Stimulated activated CD8-positive, alpha-beta memory T cell treated with anti-CD3 and anti-CD28 coated beads, Interleukin-15, amount 100 ng/mL, for 48 hours (primary cell): Measurements from ENCODE around the gene ENAH.
"Not testable (repeated sequence)": the region's sequence is repeated elsewhere in the genome, so short reads cannot be mapped to it uniquely, and the experiment has no call there.

Experiments
- DNase-seq, 2 donors: peaks; one replicate each; pipeline ENCODE4 v3.0.0-alpha.2; 2020; ENCODE audit warnings: low read depth in 2 of 2

ENAH gene

DNA sequence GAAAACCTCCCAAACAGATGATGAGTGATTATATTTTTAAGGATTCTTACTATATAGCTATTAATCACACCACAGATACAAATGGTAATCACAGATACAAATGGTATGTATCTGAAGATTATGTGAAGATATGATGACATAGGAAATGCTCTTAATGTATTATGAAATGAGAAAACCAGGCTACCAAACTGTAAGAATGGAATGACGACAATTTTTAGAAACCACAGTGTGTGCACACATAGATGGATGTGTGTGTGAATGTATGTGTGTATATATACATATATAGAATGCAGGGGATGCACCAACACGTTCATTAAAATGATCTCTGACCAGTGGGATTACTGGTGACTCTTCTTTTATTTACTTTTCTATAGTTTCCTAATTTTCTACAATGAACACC lies 21.5 kb upstream of the ENAH start:
- DNase-seq: no peak

DNA sequence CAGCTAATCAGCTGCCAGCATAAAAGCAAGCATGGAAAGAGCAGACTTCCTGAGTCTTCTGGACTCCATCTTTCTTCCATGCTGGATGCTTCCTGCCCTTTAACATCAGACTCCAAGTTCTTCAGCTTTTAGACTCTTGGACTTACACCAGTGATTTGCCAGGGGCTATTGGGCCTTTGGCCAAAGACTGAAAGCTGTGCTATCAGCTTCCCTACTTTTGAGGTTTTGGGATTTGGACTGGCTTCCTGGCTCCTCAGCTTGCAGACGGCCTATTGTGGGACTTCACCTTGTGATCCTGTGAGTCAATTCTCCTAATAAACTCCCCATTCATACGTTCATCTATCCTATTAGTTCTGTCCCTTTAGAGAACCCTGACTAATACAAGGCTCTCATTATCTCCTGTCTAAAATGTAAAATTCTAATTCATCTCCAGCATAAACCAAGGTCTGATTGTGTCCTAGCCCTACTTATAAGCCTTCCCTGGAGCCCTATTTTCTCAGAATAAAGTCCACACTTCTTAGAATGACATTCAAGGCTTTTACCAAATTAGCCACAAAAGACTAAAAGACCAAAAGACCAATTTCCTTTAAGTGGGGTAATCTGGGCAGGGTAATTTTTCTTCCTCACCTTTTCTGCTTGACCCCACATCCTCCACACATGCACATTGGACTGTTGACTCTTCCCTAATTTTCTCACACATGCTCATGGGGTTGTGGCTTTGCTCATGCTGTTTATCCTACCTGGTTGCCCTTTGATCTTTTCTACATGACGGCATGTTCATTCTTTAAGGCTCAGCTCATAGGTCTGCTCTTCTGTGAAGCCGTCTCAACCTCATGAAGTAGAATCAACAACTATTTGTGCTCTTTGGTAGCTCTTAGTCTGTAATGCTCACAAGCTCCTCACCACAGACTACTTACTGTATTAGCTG lies 18.1 kb upstream of the ENAH start:
- no peak for DNase-seq

DNA sequence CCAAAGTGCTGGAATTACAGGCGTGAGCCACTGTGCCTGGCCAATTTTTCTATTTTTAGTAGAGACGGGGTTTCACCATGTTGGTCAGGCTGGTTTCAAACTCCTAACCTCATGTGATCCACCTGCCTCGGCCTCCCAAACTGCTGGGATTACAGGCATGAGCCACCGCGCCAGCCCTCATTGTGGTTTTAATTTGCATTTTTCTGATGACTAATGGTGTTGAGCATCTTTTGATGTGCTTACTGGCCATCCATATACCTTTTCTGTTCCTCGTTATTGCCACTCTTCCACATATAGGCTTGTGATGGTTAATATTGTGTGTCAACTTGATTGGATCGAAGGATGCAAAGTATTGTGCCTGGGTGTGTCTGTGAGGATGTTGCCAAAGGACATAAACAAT lies 17.4 kb upstream of the ENAH start:
- DNase-seq: no peak

DNA sequence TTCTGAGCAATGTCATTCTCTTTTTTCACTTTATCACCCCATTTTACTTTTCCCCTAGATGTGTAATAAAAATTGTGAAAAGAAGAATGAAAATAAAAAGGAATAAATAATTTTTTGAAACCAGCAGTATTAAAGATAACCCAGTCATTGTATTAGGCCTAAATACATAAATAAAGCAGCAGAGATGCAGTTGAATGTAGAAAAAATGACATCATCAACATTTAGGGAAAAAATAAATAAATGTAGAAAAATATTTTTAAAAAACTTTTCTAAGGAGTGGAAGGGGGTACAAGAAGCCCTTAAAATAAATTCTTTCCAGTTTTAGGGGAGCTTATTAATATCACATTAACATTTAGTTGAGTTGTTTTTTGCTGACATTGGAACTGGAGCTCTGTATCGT lies 15.3 kb upstream of the ENAH start:
- no peak for DNase-seq

DNA sequence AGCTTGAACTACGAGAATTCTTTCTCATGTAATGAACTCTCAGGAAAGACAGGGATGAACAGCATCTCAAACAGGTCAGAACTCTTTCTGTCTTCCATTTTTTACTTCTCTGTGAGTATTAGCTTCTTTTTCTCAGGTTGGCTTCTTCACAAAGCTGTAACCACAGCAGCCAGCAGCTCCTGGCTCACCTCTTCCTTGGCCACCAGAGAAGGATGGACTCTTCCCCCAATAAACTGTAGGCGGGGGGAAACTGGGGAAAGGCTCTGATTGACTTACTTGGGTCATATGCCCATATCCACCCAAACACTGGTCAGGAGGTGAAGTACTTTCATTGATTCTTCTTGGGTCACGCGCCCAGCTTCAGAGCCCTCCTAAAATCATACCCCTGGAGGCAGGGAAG lies 14.4 kb upstream of the ENAH start:
- no peak for DNase-seq

DNA sequence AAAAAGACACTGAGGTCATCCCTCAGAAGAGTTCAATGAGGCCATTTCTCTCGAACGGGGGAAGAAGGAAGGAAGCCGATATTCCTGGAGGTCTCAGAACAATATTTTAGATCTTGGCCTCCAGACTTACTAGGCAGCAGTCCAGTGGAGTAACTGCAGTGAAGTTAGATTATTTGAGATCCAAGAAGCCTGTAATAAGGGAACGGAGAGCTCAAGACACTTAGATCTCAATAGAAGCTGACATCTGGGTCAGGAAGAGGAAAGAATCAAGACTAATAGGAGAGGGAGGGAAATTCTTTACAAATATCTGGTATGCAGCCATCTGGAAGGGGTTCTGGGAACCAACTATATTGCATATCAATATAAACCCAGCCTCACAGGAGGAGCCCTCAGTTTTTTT lies 13.6 kb upstream of the ENAH start:
- no peak for DNase-seq

DNA sequence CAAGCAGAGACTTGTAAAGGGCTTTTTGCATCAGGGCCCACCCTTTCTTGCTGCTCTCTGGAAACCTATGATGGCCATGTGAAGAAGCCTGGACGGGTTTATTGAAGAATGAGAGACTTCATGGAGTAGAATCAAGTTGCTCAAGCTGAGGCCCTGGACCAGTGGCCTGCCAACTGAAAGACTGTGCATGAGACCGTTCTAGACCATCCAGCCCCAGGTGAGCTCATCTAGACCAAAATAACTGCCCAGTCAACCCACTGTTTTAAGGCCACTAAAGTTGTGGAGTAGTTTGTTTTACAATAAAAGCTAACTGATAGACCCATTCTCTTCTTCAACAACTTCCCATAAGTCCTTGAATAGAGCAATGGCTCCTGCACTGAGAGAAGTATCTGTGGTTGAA lies 11.8 kb upstream of the ENAH start:
- no peak for DNase-seq

DNA sequence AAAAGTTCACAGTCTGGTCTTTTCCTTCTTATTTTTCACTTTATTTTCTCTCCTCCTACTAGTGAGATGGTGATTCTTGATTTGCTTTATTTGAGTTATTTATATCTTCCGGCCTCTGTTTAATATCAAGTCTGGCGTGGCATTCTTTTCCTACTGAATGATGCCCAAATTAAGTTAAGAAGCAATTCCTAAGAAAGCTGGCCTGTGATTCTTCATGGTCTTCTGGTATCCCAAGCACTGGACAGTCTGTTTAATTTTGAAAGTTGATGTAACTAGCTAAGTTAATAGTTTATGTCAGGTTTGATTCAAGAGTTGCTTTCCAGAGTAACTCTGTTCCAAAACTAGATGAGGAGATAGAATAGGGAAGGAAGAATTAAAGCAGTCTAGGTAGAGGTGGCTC lies 9.2 kb upstream of the ENAH start:
- DNase-seq: no peak

DNA sequence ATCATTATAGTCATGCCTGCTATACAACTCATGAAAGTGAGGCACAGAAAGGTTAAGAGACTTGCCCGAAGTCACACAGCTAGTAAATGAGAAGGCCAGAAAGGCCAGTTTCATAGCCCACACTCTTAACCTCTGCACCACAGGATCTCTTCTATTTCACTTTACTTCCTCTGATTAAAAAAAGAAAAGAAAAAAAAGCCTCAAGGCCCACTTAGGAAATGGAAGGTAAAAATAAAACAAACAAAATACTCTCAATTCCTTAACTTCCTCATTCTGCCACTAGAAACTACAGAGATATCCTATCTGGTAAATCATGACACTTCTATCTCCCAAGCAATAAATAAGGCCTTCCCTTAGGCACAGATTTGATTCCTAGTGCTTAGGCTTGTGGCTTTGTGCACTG lies 7.6 kb upstream of the ENAH start:
- DNase-seq: no peak

DNA sequence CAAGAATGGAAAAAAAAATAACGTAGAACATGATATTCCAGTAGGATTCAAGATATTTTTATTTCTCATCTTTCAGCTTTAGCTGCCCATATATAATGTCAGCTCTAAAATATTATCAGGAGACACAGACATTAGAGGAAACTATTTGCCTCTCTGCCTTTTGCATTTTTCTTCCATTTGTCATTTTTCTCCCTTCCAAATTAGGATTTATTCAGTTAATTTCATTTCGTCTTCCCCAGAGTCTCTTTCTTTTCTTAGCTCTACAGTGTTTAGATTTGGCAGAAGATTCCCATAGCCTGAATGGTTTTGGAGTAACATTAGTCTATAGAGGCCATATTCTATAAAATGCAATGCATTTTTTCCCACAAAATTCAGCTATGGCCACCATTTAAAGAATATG lies 5.1 kb upstream of the ENAH start:
- DNase-seq: no peak

DNA sequence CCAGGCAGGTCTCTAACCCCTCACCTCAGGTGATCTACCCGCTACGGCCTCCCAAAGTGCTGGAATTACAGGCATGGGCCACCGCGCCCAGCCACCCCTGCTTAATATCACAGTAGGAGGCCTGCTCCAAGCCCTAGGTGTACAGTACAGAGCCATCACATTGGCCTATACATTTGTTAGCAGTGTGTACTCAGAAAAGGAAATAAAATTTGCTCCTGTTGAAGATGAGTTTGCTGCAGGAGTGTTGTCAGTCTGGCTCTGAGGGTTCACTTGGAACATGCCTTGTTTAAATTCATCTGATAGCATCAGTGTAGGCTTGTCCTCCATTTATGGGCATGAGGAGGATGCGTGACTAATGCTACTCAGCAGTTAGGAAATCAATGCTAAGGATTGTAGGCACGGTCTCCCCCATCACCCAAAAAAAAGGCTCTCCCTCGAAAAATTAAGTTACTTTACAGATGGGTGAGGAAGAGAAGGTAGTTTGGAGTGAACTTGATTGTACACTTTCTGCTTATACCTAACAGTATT lies 4.6 kb upstream of the ENAH start:
- DNase-seq: no peak

DNA sequence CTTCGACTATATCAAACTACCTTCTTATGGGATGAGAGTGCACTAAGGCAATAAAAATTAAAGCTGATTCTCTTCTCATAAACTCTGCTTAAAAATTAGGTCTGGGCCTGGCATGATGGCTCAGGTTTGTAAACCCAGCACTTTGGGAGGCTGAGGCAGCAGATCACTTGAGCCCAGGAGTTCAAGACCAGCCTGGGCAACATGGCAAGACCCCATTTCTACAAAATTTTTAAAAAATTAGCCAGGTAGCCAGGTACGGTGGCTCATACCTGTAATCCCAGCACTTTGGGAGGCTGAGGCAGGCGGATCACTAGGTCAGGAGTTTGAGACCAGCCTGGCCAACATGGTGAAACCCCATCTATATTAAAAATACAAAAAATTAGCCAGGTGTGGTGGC lies 3.3 kb upstream of the ENAH start:
- DNase-seq: not testable (repeated sequence)

DNA sequence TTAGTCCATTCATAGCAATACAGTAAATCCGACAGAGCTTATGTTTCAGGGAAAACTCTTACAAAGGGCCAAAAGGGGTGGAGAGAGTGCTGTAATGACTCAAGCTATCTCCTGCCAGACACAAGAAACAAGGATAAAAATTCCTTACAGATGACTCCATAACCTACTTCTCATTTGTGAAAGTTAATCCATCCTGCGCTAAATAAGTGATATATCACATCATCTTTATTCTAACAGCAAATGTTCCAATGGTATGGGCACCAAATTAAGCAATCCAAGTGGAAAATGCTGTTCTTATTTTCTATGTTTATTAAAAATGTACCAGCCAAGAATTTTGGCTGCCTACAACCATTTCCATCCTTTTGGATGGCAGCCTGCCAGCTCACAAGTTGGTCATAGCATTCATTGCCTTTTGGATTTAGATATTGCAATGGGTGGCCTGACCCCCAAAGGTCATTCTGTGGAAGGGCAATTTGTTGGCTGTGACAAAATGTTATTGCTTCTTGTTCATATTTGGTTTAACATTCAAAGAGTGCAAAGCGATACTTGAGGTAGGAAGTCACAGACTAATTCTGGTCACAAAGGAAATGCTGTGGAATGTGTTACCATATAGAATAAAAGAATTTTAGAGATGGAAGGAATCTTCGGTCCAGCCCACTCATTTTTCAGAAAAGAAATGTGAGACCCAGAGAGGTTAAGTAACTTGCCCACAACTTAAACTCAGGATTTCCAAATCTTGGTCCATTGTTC lies 2.8 kb upstream of the ENAH start:
- no peak for DNase-seq

DNA sequence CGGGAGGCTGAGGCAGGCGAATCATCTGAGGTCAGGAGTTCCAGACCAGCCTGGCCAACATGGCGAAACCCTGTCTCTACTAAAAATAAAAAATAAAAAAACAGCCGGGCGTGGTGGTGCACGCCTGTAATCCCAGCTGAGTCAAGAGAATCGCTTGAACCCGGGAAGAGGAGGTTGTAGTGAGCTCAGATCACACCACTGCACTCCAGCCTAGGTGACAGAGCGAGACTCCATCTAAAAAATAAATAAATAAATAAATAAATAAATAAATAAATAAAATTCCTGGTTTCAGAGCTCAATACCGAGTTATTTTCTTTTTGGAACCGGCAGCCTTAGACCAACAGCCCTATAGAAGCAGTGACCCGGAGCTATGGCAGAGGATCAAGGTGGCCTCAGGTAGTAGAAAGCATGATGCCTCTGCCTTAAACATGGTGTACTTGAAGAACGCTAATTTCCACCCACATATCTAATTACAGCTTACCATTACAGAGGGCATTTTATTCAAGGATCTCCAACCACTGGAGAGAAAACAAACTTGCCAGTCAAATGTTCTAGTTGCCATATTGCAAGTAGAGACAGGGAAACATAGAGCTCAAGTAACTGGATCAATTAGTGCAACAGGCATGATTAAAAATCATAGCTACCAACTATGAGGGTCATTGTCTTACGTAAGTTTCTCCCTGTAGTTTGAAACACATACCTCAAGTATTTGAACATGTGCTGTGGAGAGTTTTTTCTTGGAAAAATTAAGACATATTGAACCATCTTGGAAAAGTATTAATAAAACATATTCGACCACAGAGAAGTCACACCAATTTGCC lies 2.0 kb upstream of the ENAH start:
- no peak for DNase-seq

DNA sequence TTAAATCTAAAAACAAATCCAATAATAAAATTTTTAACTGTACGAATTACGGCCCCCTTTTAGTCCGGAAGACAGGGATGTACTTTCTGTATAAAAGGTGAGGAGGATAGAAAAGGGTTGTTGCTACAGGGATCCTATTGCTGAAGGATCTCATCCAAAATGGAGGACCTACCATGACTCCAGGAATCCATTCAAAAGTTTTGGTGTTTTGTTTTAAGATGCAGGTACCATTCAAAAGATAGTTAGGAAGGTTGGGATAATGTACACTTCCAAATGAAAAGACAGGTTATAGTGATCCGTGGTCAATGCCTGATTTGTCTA lies 1.3 kb upstream of the ENAH start:
- no peak for DNase-seq

DNA sequence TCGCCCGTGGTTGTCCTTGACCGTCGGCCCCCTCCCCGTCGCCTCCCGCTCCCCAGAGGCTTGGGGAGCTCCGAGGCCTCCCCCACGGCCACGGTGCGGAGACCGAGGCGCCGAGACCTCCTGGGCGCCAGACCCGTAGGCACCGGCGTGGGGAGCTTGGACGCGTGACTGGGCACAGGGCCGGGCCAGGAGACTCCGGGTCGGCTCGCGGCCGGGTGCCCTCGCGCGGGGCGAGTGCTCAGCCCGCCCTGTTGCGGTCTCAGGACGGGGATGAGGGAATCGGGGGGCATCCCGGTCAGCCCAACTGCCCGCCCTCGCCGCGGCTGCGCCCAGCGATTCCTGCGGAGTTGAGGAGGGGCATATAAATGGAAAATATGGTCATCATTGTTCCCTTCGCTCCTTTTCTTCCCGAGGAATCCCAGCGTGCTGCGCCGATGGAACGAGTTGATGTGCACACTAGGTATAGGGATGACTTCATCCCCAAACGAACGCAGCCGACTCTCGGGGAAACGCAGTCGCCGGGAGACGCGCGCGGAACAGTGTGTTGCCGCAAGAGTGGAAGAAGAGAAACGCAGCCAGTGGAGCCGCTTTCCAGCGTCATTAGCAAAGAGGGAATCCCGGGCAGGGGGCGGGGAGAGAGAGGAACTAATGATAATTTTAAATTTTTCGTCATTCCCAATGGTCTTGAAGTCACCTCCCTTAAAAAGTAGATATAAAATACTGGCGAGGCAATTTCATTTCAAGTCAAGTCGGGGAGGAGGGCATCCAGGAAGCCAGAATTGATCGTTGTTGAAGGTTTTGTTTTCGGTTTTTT lies 747 bp upstream of the ENAH start:
- DNase-seq: no peak

DNA sequence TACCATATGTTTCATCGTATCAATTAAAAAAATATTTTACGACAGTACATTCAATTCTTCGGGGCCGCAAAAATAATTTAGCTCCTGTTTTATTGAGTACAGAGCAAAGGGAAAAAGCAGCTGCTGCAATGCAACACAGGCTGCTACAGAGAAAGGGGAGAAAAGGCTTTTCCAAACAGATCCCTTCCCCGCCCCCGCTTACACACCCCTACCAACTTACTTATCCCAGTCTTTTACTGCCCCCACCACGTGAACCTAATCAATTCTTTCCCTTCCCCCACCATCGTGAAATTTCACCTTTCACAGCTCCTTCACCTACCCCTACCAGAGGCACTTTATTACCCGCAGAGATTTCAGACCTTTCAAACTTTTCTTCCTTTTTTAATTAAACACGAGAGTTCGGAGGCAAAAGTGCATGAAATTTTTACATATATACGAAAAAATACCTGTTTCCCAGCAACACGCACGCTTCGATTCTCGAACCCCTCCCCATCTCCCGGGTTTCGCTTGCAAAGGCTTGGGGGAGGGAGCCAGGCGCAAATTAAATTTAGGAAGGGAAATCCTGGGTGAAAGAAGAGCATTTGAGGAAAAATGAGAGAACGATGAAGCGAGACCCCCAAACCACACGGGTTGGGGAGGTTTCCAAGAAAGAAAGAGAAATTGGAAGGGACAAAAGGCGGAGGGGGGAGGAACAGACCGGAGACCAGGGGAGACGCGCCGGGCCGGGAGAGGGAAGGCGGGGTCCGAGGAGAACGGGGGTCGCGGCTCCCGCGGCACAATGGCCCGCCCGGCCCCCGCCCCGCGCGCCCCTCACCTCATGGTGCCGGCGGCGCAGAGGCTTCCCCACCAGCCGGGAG lies 823 bp downstream of the ENAH start:
- DNase-seq: no peak

DNA sequence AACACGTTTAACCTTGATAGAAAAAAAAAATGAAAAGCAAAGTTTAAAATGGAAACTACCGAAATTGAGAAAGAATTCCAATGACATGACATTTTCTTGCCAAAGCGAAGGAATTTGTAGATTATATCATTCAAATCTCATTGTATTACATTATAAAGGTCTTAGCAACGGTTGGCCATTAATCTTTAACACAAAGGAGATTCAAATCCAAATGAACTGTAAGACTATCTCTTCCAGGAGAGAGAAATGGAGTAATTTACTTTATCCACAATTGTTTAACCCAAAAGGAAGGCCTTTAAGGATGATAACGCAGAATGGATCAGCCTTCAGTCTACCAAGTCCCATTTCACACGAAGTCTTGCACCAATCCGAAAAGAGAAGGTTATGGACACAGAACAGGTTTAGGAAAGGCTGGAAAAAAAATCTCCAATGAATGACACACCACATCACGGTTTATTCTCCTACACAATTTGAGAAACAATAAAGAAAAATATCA lies 1.5 kb downstream of the ENAH start:
- no peak for DNase-seq

DNA sequence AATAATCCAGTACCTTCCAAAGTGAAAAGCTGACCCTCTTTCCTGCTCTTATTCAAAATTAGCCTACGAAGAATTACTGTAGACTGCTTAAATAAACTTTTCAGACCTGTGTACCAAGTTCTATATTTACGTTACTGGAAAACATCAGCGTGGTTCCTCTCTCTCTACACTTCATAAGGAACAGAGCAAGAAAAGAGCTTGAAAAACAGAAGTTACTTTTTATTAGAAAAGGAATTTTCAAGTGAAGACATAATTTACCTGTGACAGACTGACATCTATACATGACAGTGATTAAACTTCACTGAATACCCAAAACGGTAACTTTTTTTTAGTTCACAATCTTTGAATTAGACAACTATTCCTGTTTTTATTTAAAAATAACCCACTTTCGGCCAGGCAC lies 2.7 kb downstream of the ENAH start:
- DNase-seq: no peak

DNA sequence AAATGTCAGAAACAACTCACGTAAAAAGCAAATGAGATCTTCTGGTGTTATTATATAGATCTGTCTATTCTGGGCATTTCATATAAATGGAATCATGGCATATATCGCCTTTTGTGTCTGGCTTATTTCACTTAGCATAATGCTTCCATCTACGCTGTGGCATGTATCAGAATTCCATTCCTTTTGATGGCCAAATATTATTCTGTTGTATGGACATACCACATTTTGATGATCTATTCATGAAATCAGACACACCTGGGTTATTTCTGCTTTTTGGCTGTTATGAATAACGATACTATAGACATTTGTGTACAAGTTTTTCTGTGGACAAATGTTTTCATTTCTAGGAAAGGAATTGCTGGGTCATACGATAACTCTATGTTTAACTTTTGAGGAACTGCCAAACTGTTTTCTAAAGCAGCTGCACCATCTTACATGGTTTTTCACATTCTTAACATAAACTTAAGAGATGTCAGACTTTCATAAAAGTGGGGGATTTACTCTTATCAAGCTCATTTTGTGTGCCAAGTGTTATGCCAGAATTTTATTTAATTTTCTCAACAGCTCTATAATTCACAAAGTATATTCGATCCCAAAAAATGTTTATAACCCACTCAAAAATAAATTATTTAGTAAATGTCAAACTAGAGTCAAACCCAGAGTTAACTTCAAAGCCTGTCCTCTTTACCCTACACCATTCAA lies 7.6 kb downstream of the ENAH start:
- no peak for DNase-seq
